Umbilical cord (tissue), 2 donors: Measurements from ENCODE around the gene NXF1. TPM values are rescaled to one million over a fixed set of nuclear protein-coding genes. Genes with fewer than 3 reads are reported as not detected.
A peak's percentile ranks its signal among the peaks of the same experiment; 100 is the strongest.
"Not testable (repeated sequence)": the region's sequence is repeated elsewhere in the genome, so short reads cannot be mapped to it uniquely, and the experiment has no call there.

Source experiments
- DNase-seq: peaks from one replicate; pipeline ENCODE4 v3.0.0-alpha.2; 2015; ENCODE audit warnings: low spot score
- total RNA-seq: library from RNA; depleted of rRNA; stranded (reverse); fragments of >200 nt; gene quantifications from one replicate; pipeline ENCODE4 v1.2.3, GENCODE V29; 2014; ENCODE audit warnings: low replicate concordance; ENCODE audit not compliant: insufficient read depth

The NXF1 gene
- total RNA-seq = 22.6 TPM

DNA sequence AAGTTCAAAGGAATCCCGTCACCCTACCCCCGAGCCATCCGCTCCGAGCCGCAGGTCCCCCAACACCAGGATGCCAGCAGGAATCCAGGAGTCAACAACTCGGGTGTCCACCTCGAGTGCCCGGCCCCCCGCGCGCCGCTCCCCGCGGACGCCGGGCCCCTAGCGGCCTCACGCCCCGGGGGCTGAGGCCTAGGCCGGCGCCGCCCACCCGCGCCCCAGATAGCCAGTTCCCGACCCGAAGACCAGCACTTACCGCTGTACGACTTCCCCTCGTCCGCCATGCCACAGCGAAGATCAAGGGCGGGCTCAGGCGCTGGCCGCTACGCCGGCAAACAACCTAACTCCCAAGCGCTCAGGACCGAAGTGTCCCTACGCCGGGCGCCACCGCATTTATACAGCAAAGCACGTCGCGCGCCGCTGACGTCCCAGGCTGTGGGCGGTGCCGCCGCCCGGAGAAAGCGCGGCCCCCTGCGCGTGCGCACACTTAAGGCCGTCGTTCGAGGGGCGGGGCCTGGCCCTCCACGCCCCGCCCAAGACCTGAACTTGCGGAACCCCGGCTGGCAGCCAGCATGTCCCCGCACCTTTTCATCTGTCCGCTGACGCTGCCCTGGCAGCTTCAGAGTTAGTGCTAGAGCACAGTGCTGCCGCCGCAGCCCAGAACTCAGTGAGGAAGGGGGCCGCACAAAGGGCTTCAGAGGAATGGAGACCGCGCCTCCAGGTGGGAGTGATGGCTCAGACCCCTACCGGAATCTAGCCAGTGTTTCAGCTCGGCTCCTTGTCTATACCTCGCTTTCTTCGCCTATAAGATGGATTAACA lies at the start of gene NXF1:
NXF1 (minus strand) TSS at position 365 of the 817 bp plus-strand sequence; CDS start at position 281, 84 bp downstream.
- peak; percentile 96 for DNase-seq

DNA sequence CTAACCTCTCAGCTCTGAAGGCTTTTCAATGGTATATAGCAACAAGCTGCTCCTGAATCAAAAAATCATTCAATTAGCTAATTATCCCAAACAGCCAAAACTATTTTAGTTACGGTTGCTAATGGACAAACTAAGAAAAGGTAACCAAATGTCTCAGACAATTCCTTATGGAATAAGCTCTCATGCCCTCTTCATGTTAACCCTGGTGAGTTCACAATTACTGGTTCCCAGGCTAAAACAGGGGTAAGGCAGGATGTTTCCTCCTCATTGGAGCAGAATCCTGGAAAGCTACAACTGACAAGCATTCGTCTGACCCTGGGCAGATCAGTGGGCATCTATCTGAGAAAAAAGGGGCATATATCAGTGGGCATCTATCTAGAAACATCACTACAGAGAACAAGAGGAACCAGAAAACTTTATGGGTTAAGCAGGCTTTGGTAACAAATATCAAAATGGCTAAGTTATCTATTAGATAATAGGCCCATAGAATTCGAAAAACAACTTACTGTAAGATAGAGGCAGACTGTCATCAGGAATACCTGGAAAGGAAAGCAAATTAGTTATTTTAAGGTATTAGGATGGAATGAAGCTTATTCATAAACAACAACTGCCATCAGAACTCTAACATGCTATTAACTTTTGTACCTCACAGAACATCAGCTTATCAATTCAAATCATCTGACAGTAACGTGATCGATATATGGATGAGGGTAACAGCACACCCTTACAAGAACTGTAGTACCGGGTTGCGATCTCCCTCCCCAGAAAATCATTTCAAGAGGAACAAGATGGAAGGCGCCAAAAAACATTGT lies 49.0 kb upstream of the NXF1 start:
- no peak for DNase-seq

DNA sequence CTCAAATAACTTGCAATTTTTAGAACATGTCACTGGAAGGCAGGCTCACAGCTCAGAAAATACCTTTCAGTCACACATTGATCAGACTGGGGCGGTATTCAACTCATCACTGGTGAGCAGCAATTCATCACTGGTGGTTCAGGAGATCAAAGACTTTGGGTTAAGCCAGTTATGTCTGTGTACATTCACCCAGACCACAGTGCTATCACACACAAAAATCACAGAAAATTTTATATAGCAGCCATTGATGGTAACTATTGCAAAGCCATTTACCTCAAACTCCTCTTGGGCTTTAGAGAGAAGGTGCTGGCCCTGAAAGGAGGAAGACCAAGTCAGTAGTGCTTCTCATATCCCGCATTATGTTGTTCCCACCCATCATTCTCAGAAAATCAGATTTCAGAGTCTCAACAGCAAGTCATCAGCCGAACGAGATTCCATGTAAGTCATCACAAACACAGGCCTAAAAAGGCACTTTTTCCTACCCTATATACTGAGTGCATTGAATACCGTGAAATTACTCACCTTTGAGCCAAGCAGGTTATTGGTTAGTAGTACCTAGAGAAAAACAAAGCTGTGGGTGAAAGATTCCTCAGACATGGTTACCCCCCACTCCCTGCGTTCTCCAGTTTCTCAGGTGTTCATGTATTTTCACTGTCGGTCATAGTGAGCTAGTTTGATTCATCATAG lies 48.2 kb upstream of the NXF1 start:
- no peak for DNase-seq

DNA sequence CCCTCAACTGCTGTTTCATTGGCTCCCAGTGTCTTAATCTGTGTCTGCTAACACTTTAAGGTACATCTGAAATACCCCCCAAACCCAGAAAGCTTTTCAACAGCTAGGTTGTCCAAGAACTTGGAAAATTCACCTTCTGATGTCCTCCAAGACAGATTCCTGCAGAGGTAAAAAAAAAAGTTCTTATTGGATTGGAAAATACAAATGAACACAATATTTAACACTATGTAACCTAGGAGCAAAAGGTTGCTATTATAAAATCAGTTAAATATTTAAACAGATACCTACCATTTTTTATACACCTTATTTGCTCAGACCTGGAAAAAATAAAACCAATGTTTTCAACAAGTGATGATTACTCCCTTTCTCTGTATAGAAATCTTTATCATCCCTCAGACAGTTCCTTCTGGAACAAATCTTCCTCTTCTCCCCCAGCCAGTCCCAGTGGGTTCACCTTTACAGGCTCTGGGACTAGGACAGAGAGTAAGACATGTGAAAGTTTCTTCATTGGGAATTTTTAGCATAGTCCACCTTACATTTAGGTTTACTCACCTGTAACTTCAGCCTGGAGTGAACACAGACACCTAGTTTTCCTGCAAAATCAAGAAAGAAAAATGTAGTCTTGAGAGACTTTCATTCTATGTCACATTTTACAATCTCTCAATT lies 47.4 kb upstream of the NXF1 start:
- no peak for DNase-seq

DNA sequence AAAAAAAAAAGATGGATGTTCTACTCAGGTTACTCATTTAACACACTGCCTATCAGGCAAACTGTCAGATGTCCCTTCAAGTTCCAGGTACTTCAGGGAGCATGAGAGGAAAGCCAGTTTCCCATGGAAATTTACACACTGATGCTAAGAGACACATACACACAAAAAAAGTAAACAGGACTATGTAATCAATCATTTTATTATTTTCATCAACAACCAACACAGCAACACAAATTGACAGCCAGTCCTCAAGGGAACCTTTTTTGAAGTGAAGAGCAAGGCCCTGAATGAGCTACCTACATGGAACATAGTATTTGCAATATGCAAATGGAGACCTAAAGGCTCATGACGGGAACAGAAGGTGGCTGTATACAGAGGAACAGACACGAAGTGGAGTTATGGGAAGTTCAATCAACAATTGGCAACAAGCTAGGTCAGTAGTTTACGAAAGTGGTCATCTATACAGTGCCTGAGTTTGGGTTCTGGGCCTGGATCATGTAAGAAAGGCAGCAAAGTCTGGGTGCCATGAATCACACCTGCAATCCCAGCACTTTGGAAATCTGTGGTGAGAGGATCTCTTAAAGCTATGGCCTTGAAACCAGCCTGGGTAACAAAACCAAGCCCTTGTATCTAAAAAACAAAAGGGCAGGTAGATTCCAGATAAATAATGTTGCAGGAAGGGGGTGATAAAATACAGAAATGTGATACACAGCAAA lies 46.7 kb upstream of the NXF1 start:
- no peak for DNase-seq

DNA sequence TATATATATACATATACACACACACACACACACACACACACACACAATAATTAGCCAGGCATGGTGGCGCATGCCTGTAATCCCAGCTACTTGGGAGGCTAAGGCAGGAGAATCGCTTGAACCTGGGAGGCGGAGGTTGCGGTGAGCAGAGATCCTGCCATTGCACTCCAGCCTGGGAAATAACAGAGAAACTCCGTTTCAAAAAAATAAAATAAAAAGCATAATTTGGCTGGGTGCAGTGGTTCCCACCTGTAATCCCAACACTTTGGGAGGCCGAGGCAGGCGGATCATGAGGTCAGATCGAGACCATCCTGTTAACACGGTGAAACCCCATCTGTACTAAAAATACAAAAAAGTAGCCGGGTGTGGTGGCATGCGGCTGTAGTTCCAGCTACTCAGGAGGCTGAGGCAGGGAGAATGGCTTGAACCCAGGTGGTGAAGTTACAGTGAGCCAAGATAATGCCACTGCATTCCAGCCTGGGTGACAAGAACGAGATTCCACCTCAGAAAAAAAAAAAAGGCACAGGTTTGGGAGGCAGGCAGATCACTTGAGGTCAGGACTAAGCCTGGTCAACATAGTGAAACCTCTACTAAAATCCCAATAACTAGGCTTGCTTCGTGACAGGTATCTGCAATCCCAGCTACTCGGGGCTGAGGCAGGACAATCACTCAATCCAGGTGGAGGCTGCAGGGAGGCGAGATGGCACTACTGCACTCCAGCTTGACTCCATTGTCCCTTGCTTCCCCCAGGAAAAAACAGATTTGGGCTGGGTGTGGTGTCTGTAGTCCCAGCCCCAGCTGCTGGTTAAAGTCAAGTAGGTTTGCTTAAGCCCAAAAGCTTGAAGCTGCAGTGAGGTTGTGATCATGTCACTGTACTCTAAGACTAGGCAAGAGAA lies 45.9 kb upstream of the NXF1 start:
- no peak for DNase-seq

DNA sequence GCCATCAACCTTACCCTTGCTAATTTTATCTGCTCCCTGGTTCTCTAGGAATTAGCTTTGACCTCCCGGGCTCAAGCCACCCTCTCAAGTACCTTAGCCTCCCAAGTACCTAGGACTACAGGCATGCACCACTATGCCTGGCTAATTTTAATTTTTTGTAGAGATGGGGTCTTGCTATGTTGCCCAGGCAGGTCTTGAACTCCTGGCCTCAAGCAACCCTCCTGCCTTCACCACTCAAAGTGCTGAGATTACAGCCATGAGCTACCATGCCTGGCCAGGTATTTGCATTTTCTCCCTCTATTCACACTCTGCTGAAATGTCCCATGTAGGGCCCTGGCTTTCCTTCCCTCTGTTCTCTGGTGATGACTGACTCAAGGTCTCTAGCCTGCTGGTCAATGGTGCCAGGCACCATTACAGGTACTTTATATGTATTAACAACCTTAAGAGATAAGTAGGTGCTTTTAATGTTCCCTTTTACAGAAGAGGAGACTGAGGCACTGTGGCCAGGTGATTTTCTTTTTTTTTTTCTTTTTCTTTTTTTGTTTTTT lies 42.6 kb upstream of the NXF1 start:
- DNase-seq = no peak

DNA sequence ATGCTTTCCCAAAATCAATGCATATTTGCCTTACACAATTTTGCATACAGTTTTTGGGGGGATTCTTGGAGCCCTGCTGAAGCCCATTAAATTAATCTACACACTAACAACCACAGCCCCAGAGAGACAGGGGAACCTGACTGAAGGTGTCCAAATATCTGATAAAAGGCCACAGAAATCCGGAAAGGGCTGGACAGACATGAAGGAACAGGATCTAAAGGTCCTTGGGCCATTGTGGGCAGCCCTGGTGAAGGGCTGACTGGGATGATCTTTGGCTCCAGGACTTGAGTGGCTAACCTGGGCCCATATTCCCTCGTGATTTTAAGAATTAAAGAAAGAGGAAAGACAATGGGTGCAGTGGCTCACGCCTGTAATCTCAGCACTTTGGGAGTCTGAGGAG lies 40.9 kb upstream of the NXF1 start:
- DNase-seq = no peak

DNA sequence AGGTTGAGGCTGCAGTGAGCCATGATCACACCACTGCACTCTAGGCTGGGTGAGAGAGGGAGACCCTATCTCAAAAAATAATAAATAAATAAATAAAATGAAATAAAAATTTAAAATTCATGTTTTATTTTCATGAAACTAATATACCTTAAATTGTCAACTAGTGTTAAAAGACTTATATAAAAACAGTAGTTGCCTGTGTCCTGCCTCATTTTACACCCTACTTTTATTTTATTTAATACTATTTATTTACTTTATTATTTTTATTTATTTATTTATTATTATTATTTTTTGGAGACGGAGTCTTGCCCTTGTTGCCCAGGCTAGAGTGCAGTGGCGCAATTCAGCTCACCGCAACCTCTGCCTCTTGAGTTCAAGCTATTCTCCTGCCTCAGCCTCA lies 38.9 kb upstream of the NXF1 start:
- no peak for DNase-seq

DNA sequence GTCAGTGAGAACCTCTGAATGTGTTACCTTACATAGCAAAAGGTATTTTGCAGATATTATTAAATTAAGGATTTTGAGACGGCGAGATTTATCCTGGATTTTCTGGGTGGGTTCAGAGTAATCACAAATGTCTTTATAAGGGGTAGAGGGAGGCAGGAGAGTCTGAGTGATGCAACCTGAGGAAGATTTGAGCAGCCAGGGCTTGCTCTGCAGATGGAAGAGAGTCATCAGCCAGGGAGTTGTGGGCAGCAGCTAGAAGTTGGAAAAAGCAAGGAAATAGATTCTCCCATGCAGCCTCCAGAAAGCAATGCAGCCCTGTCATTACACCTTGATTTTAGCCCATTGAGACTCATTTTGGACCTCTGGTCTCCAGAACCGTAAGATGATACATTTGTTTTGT lies 38.2 kb upstream of the NXF1 start:
- DNase-seq = no peak

DNA sequence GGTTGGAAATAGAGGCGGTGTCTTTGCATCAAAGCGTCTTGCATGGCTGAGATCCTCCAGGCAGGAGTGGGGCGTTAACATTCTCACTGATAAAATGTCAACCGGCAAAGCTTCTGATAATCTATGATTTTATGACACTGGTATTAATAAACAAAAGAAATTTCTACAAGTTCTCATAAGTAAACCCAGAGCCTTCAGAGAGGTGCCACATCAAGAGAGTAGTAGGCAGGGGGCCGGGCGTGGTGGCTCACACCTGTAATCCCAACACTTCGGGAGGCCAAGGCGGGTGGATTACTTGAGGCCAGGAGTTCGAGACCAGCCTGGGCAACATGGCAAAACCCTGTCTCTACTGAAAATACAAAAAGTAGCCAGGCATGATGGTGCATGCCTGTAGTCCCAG lies 37.7 kb upstream of the NXF1 start:
- DNase-seq = peak; percentile 42

DNA sequence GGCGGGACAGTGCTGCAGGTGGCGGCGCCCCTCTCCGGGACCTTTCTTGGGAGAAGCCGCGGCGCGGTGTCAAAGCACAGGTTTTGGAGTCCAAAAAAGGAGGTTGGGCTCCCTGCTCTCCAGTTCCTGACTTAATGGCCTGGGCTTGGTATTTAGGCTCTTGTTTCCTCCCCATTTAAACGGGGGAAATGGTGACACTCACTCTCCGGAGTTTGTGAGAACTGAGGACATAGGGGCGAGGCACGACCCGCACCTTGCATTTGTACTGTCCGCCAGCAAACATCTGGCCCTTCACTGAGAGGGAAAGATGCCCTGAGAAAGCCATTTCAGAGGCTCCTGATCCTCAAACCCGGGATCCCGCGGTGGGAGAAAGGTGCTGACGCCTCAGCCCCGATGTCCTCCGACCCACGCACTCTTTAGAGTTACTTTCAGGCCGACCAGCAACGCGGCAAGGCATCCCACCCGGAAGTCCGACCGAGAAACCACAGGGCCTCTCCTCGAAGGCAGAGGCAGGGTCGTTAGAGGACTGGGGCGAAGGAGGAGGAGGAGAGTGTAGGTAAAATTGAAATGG lies 37.0 kb upstream of the NXF1 start:
- DNase-seq = no peak

DNA sequence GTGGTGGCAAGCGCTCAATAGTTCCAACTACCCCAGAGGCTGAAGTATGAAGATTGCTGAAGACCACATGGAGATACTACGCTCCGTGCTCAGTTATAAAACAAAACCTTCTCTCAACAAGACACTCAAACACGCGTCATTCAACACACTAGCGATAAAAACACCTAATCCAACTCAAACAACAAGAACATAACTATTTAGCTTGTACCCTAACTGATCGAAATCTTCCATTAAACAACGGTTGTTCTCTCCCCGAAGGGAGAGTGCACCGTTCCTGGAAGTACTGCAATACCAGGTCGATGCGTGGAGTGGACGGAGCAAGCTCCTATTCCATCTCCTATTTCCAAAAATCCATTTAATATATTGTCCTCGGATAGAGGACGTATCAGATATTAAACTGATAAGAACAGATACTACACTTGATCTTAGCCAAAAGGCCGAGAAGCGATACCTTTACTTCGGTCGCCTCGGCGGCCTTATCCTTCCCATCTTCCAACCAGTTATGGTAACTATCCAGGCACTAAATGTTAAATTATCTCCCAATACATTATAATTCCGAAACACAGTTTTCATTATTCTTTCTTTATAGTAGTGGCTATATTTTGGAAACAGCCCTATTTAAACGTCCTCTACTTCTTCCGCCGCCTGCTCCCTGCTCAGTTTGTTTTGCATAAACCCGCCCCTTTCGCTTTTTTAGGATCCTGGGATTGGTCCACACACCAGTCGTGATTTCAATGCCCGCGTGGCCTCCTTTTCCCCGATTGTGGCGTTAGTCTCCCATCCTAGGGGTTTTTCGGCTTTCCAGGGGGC lies 36.3 kb upstream of the NXF1 start:
- peak; percentile 99 for DNase-seq

DNA sequence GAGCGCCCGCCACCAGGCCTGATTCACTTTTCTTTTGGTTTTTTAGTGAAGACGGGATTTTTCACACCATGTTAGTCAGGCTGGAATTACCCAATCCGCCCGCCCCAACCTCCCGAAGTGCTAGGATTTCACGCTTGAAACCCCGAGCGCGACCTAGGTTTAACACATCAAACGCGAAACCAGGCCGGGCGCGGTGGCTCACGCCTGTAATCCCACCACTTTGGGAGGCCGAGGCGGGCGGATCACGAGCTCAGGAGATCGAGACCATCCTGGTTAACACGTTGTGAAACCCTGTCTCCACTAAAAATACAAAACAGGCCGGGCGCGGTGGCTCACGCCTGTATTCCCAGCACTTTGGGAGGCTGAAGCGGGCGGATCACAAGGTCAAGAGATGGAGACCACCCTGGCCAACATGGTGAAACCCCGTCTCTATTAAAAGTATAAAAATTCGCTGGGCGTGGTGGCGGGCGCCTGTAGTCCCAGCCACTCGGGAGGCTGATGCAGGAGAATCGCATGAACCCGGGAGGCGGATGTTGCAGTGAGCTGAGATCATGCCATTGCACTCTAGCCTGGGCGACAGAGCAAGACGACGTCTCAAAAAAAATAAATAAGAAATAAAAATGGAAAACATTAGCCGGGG lies 35.6 kb upstream of the NXF1 start:
- DNase-seq = not testable (repeated sequence)

DNA sequence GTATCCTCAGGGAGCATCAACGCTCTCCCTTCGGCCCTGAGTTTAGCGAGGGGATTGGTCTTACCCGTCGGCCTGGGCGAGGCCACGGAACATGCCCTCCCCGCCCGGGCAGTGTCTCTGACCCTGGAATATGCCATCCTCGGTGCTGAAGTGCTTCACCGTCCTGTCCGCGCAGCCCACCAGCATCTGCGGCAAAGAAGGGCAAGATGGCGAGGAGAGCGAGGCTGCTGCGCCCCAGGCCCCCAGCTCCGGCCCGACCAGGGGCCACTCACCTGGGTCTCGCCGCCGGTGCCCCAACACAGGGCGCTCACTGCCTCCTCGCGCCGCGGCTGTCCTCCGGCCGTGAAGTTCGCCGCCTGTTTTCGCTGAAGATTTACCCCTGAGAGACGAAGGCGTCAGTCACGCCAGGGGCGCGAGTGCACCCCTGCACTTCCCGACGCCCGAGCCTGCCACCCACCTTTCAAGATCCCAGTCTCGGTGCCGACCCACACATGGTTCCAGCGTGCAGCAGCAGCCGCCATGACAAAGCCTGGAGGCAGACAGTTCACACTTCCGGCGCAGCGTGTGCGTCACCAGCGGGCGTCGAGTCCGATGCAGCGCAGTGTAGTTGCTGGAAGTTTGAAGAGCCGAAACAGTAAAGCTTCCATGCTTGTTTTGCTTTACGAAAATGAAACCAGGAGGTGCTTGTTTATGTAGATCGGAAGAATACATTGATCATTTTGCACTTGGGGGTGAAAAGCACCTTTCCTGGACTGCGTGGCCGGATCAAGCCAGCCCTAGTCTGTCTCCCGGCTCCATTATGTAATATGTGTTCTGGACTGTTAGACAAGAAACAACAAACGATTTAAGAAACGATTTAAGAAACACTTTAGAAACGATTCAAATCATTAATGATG lies 34.1 kb upstream of the NXF1 start, which contains the start of gene WDR74:
WDR74 (minus strand) TSS at position 541 of the 896 bp plus-strand sequence; CDS start at position 521, 20 bp downstream.
- peak; percentile 98 for DNase-seq

DNA sequence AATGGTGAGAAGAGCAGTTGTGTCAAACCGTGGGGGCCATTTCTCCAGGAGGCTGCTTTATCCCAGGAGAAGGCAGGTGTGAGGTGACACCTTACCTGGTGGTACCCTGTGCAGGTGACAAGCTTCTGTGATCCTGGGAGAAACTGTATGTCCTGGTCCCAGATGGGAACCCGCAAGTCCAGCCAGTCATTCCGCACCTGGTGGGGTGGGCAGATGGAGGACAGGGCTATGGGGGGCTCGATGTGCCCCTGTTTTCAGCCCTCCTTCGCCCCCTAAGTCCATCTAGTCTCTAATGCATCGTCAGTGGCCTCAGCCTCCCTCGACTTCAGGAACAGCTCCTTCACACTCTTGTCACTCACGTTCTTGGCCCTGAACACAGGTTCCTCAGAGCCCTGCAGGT lies 30.1 kb upstream of the NXF1 start:
- DNase-seq = no peak
